GM06990 (cell line): Measurements from ENCODE around the gene NKRF.

ENCODE experiments used
- DNase-seq: peaks from one replicate; pipeline ENCODE4 v3.0.0-alpha.2; 2011; ENCODE audit not compliant: insufficient read length; ENCODE audit errors: extremely low read depth
- H3K27me3 ChIP-seq: replicated peaks from 2 replicates; pipeline ENCODE4 v1.6.0; 2011; ENCODE audit warnings: low read length; ENCODE audit not compliant: control insufficient read depth, insufficient read depth
- H3K36me3 ChIP-seq: 2 replicates; pipeline ENCODE4 v1.5.1; 2011; ENCODE audit warnings: low read length; ENCODE audit not compliant: control insufficient read depth, insufficient read depth
- H3K4me3 ChIP-seq: replicated peaks from 2 replicates; pipeline ENCODE4 v1.5.1; 2011; ENCODE audit warnings: low read depth, mild to moderate bottlenecking, control low read depth, low read length
- TF ChIP-seq, protein P1 (sequence below): IDR thresholded peaks from 2 replicates; pipeline ENCODE4 v1.5.1; 2011; ENCODE audit warnings: low read length, control low read depth, mild to moderate bottlenecking, inconsistent platforms; ENCODE audit not compliant: insufficient read depth, poor library complexity, severe bottlenecking

The NKRF gene

DNA sequence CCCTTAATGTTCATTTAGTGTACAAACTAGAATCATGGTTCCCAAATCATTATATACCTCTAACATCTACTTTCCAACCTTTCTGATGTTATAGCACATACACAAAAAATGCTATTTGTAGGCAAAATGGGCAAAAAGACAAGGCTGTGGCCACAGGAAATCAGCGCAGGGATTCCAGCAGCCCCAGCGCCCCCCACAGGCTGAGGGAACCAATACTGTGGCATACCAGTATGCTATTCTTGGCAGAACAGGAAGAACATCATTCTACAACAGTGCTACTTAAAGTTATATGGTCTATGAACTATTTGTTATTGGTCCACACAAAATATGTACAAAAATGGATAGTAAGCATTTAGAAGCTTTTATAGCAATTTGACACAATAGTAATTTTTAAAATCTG, 66.4 kb downstream of the NKRF start:
- no peaks in the 10 kb centered on the region; the same call in 1 of the 2 replicates for H3K36me3 ChIP-seq
- no peak for DNase-seq
- no peaks in the 10 kb centered on the region for H3K27me3 ChIP-seq
- no peak overlapping the region for H3K4me3 ChIP-seq
- TF ChIP-seq, protein P1, sequence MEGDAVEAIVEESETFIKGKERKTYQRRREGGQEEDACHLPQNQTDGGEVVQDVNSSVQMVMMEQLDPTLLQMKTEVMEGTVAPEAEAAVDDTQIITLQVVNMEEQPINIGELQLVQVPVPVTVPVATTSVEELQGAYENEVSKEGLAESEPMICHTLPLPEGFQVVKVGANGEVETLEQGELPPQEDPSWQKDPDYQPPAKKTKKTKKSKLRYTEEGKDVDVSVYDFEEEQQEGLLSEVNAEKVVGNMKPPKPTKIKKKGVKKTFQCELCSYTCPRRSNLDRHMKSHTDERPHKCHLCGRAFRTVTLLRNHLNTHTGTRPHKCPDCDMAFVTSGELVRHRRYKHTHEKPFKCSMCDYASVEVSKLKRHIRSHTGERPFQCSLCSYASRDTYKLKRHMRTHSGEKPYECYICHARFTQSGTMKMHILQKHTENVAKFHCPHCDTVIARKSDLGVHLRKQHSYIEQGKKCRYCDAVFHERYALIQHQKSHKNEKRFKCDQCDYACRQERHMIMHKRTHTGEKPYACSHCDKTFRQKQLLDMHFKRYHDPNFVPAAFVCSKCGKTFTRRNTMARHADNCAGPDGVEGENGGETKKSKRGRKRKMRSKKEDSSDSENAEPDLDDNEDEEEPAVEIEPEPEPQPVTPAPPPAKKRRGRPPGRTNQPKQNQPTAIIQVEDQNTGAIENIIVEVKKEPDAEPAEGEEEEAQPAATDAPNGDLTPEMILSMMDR, result peak; percentile 20
